ENCODE measurements around the gene SNX15.

The SNX15 gene

GRCh38 chr11:65089621-65090020 lies 62.4 kb downstream of the SNX15 start:
- Histone ChIP-seq H3K36me3 (ENCODE audit: control insufficient read depth, low read depth, low read length) (peaks cover 18% of the 10 kb centered on the region), H3K9ac (ENCODE audit: low read length) (no peak overlapping the region)

More at GRCh38 chr11:65089621-65090020, 62.4 kb downstream of the SNX15 start:
- Histone ChIP-seq H3K4me3 (ENCODE audit: low read length) (no peak overlapping the region), H3K27me3 (ENCODE audit: control insufficient read depth, insufficient read depth, low read length) (no peaks in the 10 kb centered on the region), H3K4me1 (ENCODE audit: control insufficient read depth, low read depth, low read length) (no peaks in the 10 kb centered on the region), H3K9me3 (ENCODE audit: control insufficient read depth, low read depth, low read length) (no peaks in the 10 kb centered on the region), H3K27ac (ENCODE audit: low read length) (no peak overlapping the region)
